SIG-M5 treated with dmso at 0.1 percent for 504 hours (cell line): ENCODE results near the gene LKAAEAR1.
"Not testable (repeated sequence)": the region's sequence is repeated elsewhere in the genome, so short reads cannot be mapped to it uniquely, and the experiment has no call there.

Experiments used
- DNase-seq: peaks from one replicate; lab custom pipeline; 2025; ENCODE audit not compliant: unreplicated experiment; lab: John Stamatoyannopoulos, UW

The LKAAEAR1 gene

GRCh38 chr20:64099086-64099786 is 15.0 kb upstream of the LKAAEAR1 start:
- DNase-seq, result no peak

- no peak for DNase-seq
These were observed 14.3 kb upstream of the LKAAEAR1 start for GRCh38 chr20:64098471-64099013.

- no peak for DNase-seq
These were observed 12.3 kb upstream of the LKAAEAR1 start for GRCh38 chr20:64096535-64096934.

- no peak for DNase-seq
These were observed 11.7 kb upstream of the LKAAEAR1 start for GRCh38 chr20:64095927-64096326.

GRCh38 chr20:64095455-64095854 is 11.3 kb upstream of the LKAAEAR1 start:
- no peak for DNase-seq

- no peak for DNase-seq
These were observed 8.9 kb upstream of the LKAAEAR1 start for GRCh38 chr20:64093013-64093503.

GRCh38 chr20:64092258-64093012 is 8.2 kb upstream of the LKAAEAR1 start:
- DNase-seq, result no peak

GRCh38 chr20:64091770-64092169 is 7.6 kb upstream of the LKAAEAR1 start:
- DNase-seq, result no peak

GRCh38 chr20:64091340-64091739 is 7.1 kb upstream of the LKAAEAR1 start:
- DNase-seq, result no peak

- DNase-seq, result no peak
These were observed 6.0 kb upstream of the LKAAEAR1 start for GRCh38 chr20:64090165-64090564.

- not testable (repeated sequence) for DNase-seq
These were observed 4.4 kb upstream of the LKAAEAR1 start for GRCh38 chr20:64088586-64088985.

GRCh38 chr20:64087226-64087825 is 3.1 kb upstream of the LKAAEAR1 start:
- DNase-seq, result not testable (repeated sequence)

- no peak for DNase-seq
These were observed 2.6 kb upstream of the LKAAEAR1 start for GRCh38 chr20:64086801-64087200.

- no peak for DNase-seq
These were observed 521 bp upstream of the LKAAEAR1 start for GRCh38 chr20:64084685-64085152.

GRCh38 chr20:64083378-64083803 is 807 bp downstream of the LKAAEAR1 start:
- peak; percentile 84 for DNase-seq

- no peak for DNase-seq
These were observed 1.3 kb downstream of the LKAAEAR1 start for GRCh38 chr20:64082820-64083377.

- peak; percentile 62 for DNase-seq
These were observed 2.0 kb downstream of the LKAAEAR1 start for GRCh38 chr20:64082126-64082731.

GRCh38 chr20:64081624-64081964 is 2.6 kb downstream of the LKAAEAR1 start:
- DNase-seq, result no peak

GRCh38 chr20:64080813-64081623 is 3.2 kb downstream of the LKAAEAR1 start:
- DNase-seq, result no peak
